NCI-H2107 (cell line): Measurements from ENCODE around the gene DYNLT5.
"Not testable (repeated sequence)": the region's sequence is repeated elsewhere in the genome, so short reads cannot be mapped to it uniquely, and the experiment has no call there.

Experiments
- DNase-seq: peaks from one replicate; lab custom pipeline; 2025; lab: John Stamatoyannopoulos, UW

The DYNLT5 gene

DNA sequence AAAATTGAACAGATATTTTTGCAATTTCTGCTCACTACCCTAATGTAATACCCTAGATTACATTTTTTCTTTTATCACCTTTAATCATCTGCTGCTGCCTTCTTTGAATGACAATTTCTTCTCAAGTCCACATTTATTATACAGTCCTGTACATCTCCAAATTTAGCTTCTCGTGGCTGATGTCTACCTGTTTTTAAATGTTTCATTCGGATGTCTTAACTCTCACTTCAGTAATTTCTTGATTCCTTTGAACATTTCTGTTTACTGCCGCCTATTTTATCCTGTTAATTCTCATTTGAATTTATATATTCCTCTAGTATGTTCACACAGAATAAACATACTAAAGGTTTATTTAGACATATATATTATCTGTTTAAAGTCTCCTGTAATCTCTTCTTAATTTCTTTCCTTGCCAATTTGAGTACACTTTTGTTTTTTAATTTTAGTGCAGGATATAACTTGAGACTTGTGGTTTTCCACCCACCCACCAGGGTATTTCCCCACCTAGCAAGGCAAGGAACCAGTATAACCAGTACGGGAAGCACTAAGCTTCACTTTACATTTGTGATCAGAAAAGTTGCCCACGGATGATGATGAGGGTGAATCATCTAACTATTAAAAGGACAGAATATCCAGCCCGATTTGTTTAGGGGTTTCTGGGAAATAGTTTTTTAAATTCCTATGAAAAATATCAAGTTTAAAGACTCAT, 36.1 kb downstream of the DYNLT5 start:
- no peak for DNase-seq

DNA sequence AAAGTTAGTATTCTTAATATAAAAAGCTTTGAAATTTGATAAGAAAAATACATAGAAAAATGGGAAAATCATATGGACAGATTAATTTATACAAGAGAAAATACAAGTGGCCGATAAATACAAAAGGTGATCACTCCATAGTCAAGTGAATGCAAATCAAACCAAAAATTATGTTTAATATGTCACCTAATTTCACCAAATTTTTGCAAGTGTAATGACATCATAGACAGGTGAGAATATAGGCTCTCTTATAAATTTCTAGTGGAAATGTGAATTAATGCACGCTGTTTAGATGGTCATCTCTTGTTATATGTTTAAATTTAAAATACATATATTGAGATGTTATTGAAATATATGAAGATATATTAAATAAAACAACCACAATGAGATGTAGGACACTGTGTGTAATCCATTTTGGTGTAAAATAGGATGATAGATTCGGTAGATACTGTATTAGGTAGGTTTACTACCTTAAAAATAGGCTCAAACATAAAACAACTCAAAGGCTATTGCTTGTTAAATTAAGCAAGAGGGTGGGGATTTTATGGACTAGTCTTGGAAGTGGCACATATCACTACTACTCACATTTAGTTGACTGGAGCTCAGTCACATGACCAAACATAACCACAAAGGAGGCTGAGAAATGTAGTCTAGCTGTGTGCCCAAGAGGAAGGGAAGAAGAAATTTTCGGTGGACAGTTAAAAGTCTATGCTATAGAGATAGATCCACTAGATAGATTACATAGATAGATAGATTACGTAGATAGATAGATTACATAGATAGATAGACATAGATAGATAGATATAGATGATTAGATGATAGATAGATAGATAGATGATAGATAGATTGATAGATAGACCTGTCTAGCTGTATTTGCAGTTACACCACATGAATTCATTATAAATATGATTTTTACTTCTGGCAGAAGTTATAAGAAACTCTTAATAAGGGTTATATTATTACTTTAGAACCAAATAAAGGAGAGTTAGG, 39.7 kb downstream of the DYNLT5 start:
- no peak for DNase-seq

DNA sequence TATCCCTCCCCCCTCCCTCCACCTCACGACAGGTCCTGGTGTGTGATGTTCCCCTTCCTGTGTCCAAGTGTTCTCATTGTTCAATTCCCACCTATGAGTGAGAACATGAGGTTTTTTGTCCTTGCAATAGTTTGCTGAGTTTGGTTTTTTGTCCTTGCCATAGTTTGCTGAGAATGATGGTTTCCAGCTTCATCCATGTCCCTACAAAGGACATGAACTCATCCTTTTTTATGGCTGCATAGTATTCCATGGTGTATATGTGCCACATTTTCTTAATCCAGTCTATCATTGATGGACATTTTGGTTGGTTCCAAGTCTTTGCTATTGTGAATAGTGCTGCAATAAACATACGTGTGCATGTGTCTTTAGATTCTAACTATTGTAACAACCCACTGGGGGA, 43.6 kb downstream of the DYNLT5 start:
- not testable (repeated sequence) for DNase-seq

DNA sequence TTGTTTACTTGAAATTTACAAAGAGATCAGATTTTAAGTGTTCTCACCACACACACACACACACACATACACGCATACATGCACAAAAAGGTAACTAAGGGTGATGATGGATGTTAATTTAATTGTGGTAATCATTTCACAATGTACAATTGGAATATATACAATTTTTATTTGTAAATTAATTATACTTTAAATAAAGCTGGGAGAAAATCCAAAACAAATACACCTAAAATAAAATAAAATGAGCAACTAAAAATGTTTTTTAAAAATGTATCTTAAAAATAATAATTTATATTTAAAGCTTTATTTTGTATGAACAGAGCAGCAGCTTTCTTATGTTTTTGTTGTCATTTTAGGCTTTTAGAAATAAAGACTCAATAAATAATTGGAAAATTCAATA, 57.0 kb downstream of the DYNLT5 start:
- DNase-seq = no peak

DNA sequence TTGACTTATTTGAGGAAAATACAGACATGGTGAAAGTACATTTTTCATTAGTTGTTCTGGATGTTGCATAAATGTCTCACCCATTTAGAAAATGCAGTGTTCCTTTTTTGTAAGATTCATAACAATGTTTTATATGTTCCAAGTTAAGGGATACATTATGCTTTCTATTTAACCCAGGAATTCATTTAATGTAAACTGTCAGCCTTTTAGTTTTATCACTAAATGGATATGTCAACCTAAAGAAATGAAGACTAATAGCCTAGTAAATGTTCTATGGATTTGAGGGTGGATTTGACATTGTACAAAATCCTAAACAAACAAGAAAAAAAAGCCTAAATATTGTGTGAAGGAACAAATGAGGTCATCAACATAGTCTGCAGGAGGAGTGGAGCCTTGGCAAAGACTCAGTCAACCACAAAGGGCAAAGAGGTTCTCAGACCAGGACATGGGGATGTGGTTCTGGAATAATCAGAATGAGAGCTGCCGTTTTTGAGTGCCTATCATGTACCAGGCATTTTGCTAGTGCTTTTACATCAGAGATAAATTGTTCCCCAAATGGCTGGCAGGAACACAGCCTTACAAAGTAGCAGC, 57.6 kb downstream of the DYNLT5 start:
- no peak for DNase-seq

DNA sequence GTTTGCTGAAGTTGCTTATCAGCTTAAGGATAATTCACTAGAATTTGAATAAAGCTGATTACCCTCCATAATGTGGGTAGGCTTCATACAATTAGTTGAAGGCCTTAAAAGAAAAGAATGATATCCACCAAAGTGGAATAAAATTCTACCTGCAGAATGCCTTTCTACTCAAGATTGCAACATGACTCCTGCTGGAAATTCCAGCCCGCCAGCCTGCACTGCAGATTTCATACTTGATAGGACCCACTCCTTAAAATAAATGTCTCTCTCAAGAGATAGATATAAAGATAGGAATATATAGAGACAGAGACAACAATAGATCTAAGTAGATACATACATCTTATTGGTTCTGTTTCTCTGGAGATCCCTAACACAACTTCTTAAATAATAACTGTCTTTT, 72.5 kb downstream of the DYNLT5 start:
- no peak for DNase-seq
